ENCODE measurements around the gene FHOD1. TPM values are rescaled to one million over a fixed set of nuclear protein-coding genes. Genes with fewer than 3 reads are reported as not detected.

FHOD1 gene
- polyA plus RNA-seq, 4 donors: 12.4 to 19.7 (median 15.8) TPM

GRCh38 chr16:67258161-67258835, 11.0 kb upstream of the FHOD1 start:
- no peaks in the 10 kb centered on the region for H3K36me3 ChIP-seq (ENCODE audit: control insufficient read depth in 3 of 3, insufficient read depth in 2 of 3, low read depth in 1 of 3, low read length in 3 of 3)
- H3K27me3 ChIP-seq (ENCODE audit: control insufficient read depth in 3 of 3, insufficient read depth in 3 of 3, low read length in 3 of 3): no peaks in the 10 kb centered on the region
- H3K4me1 ChIP-seq (ENCODE audit: control insufficient read depth in 3 of 3, insufficient read depth in 2 of 3, low read depth in 1 of 3, low read length in 2 of 3): no peaks in the 10 kb centered on the region
- no peak overlapping the region for H3K27ac ChIP-seq (ENCODE audit: low read depth in 1 of 3, low read length in 2 of 3)
- H3K4me3 ChIP-seq (ENCODE audit: low read depth in 1 of 3, low read length in 3 of 3): no peak overlapping the region
- WGBS, 3 donors: 85 to 90% (median 86%) methylated on average over 11 of the region's 11 CpGs
- DNase-seq (no peak), FAIRE-seq (no peak)
- H3K9me3 ChIP-seq (ENCODE audit: control insufficient read depth in 2 of 2, insufficient read depth in 1 of 2, low read depth in 1 of 2, low read length in 1 of 2): no peaks in the 10 kb centered on the region

GRCh38 chr16:67257486-67258160, 10.3 kb upstream of the FHOD1 start:
- H3K36me3 ChIP-seq (ENCODE audit: control insufficient read depth in 3 of 3, insufficient read depth in 2 of 3, low read depth in 1 of 3, low read length in 3 of 3): peaks cover 0 to 2% (median 0%) of the 10 kb centered on the region in 3 donors

GRCh38 chr16:67256701-67257230, 9.5 kb upstream of the FHOD1 start:
- H3K27me3 ChIP-seq (ENCODE audit: control insufficient read depth in 3 of 3, insufficient read depth in 3 of 3, low read length in 3 of 3): peaks cover 0 to 3% (median 0%) of the 10 kb centered on the region in 3 donors
- WGBS, 3 donors: 91 to 96% (median 93%) methylated on average over 11 of the region's 11 CpGs
- H3K4me3 ChIP-seq (ENCODE audit: low read depth in 1 of 3, low read length in 3 of 3): no peak overlapping the region
- H3K9me3 ChIP-seq (ENCODE audit: control insufficient read depth in 2 of 2, insufficient read depth in 1 of 2, low read depth in 1 of 2, low read length in 1 of 2): no peaks in the 10 kb centered on the region
- H3K27ac ChIP-seq (ENCODE audit: low read depth in 1 of 3, low read length in 2 of 3): no peak overlapping the region
- FAIRE-seq (no peak), DNase-seq (no peak)
- H3K36me3 ChIP-seq (ENCODE audit: control insufficient read depth in 3 of 3, insufficient read depth in 2 of 3, low read depth in 1 of 3, low read length in 3 of 3): peaks cover 0 to 3% (median 0%) of the 10 kb centered on the region in 3 donors
- no peaks in the 10 kb centered on the region for H3K4me1 ChIP-seq (ENCODE audit: control insufficient read depth in 3 of 3, insufficient read depth in 2 of 3, low read depth in 1 of 3, low read length in 2 of 3)

More at GRCh38 chr16:67257486-67258160, 10.3 kb upstream of the FHOD1 start:
- H3K27ac ChIP-seq (ENCODE audit: low read depth in 1 of 3, low read length in 2 of 3): no peak overlapping the region
- DNase-seq (no peak), FAIRE-seq (no peak)
- H3K27me3 ChIP-seq (ENCODE audit: control insufficient read depth in 3 of 3, insufficient read depth in 3 of 3, low read length in 3 of 3): peaks cover 0 to 1% (median 0%) of the 10 kb centered on the region in 3 donors
- H3K4me3 ChIP-seq (ENCODE audit: low read depth in 1 of 3, low read length in 3 of 3): no peak overlapping the region
- H3K9me3 ChIP-seq (ENCODE audit: control insufficient read depth in 2 of 2, insufficient read depth in 1 of 2, low read depth in 1 of 2, low read length in 1 of 2): no peaks in the 10 kb centered on the region
- 77 to 90% (median 77%) methylated on average over 4 of the region's 4 CpGs for WGBS, 3 donors
- H3K4me1 ChIP-seq (ENCODE audit: control insufficient read depth in 3 of 3, insufficient read depth in 2 of 3, low read depth in 1 of 3, low read length in 2 of 3): no peaks in the 10 kb centered on the region

GRCh38 chr16:67255553-67256221, 8.4 kb upstream of the FHOD1 start:
- Histone ChIP-seq H3K4me3 (ENCODE audit: low read depth in 1 of 3, low read length in 3 of 3) (no peak overlapping the region), H3K27me3 (ENCODE audit: control insufficient read depth in 3 of 3, insufficient read depth in 3 of 3, low read length in 3 of 3) (peaks cover 0 to 4% (median 0%) of the 10 kb centered on the region in 3 donors), H3K9me3 (ENCODE audit: control insufficient read depth in 2 of 2, insufficient read depth in 1 of 2, low read depth in 1 of 2, low read length in 1 of 2) (no peaks in the 10 kb centered on the region), H3K4me1 (ENCODE audit: control insufficient read depth in 3 of 3, insufficient read depth in 2 of 3, low read depth in 1 of 3, low read length in 2 of 3) (no peaks in the 10 kb centered on the region), H3K27ac (ENCODE audit: low read depth in 1 of 3, low read length in 2 of 3) (no peak overlapping the region), H3K36me3 (ENCODE audit: control insufficient read depth in 3 of 3, insufficient read depth in 2 of 3, low read depth in 1 of 3, low read length in 3 of 3) (peaks cover 0 to 3% (median 0%) of the 10 kb centered on the region in 3 donors)
- FAIRE-seq (no peak), DNase-seq (no peak)
- WGBS, 3 donors: 88 to 96% (median 92%) methylated on average over 17 of the region's 17 CpGs

- peaks cover 0 to 11% (median 0%) of the 10 kb centered on the region in 3 donors for H3K27me3 ChIP-seq (ENCODE audit: control insufficient read depth in 3 of 3, insufficient read depth in 3 of 3, low read length in 3 of 3)
- DNase-seq: peak in 1 of 2 donors; percentile 40
- no peak for FAIRE-seq
- 55 to 82% (median 73%) methylated on average over 18 of the region's 18 CpGs for WGBS, 3 donors
- no peak overlapping the region for H3K27ac ChIP-seq (ENCODE audit: low read depth in 1 of 3, low read length in 2 of 3)
- H3K36me3 ChIP-seq (ENCODE audit: control insufficient read depth in 3 of 3, insufficient read depth in 2 of 3, low read depth in 1 of 3, low read length in 3 of 3): peaks cover 0 to 3% (median 0%) of the 10 kb centered on the region in 3 donors
- no peaks in the 10 kb centered on the region for H3K4me1 ChIP-seq (ENCODE audit: control insufficient read depth in 3 of 3, insufficient read depth in 2 of 3, low read depth in 1 of 3, low read length in 2 of 3)
- no peak overlapping the region for H3K4me3 ChIP-seq (ENCODE audit: low read depth in 1 of 3, low read length in 3 of 3)
- no peaks in the 10 kb centered on the region for H3K9me3 ChIP-seq (ENCODE audit: control insufficient read depth in 2 of 2, insufficient read depth in 1 of 2, low read depth in 1 of 2, low read length in 1 of 2)
Observed at GRCh38 chr16:67254801-67255552, 7.7 kb upstream of the FHOD1 start.

GRCh38 chr16:67252609-67253497, 5.6 kb upstream of the FHOD1 start:
- DNase-seq (no peak), FAIRE-seq (no peak)
- Histone ChIP-seq H3K9me3 (ENCODE audit: control insufficient read depth in 2 of 2, insufficient read depth in 1 of 2, low read depth in 1 of 2, low read length in 1 of 2) (no peaks in the 10 kb centered on the region), H3K4me1 (ENCODE audit: control insufficient read depth in 3 of 3, insufficient read depth in 2 of 3, low read depth in 1 of 3, low read length in 2 of 3) (peaks cover 0 to 12% (median 0%) of the 10 kb centered on the region in 3 donors), H3K27me3 (ENCODE audit: control insufficient read depth in 3 of 3, insufficient read depth in 3 of 3, low read length in 3 of 3) (peaks cover 0 to 32% (median 3%) of the 10 kb centered on the region in 3 donors), H3K4me3 (ENCODE audit: low read depth in 1 of 3, low read length in 3 of 3) (no peak overlapping the region), H3K36me3 (ENCODE audit: control insufficient read depth in 3 of 3, insufficient read depth in 2 of 3, low read depth in 1 of 3, low read length in 3 of 3) (peaks cover 0 to 3% (median 0%) of the 10 kb centered on the region in 3 donors), H3K27ac (ENCODE audit: low read depth in 1 of 3, low read length in 2 of 3) (no peak overlapping the region)
- WGBS, 3 donors: 92 to 99% (median 92%) methylated on average over 4 of the region's 4 CpGs

- Histone ChIP-seq H3K36me3 (ENCODE audit: control insufficient read depth in 3 of 3, insufficient read depth in 2 of 3, low read depth in 1 of 3, low read length in 3 of 3) (peaks cover 0 to 3% (median 0%) of the 10 kb centered on the region in 3 donors), H3K27me3 (ENCODE audit: control insufficient read depth in 3 of 3, insufficient read depth in 3 of 3, low read length in 3 of 3) (peaks cover 0 to 33% (median 3%) of the 10 kb centered on the region in 3 donors), H3K4me3 (ENCODE audit: low read depth in 1 of 3, low read length in 3 of 3) (no peak overlapping the region), H3K27ac (ENCODE audit: low read depth in 1 of 3, low read length in 2 of 3) (no peak overlapping the region), H3K4me1 (ENCODE audit: control insufficient read depth in 3 of 3, insufficient read depth in 2 of 3, low read depth in 1 of 3, low read length in 2 of 3) (peaks cover 0 to 22% (median 0%) of the 10 kb centered on the region in 3 donors), H3K9me3 (ENCODE audit: control insufficient read depth in 2 of 2, insufficient read depth in 1 of 2, low read depth in 1 of 2, low read length in 1 of 2) (no peaks in the 10 kb centered on the region)
- FAIRE-seq (no peak), DNase-seq (no peak)
- WGBS, 3 donors: 61 to 74% (median 62%) methylated on average over 4 of the region's 4 CpGs
Observed at GRCh38 chr16:67250045-67250327, 2.7 kb upstream of the FHOD1 start.

Data from small intestine (tissue), 7 donors.